Posterior vena cava (tissue), 2 donors: ENCODE results near the gene PDE7B. TPM values are rescaled to one million over a fixed set of nuclear protein-coding genes. Genes with fewer than 3 reads are reported as not detected.

ENCODE experiments used
- DNase-seq: peaks from one replicate; pipeline ENCODE4 v3.0.0-alpha.2; 2020; ENCODE audit warnings: low spot score
- intact Hi-C, 2 donors: fragments of 100-400 bp; cut with DNase I; formaldehyde crosslinking; loops; one replicate each; pipeline versions ENCODE4 v1.14.1 to v1.14.2; 2022 to 2023
- total RNA-seq, 2 donors: library from RNA; stranded (reverse); fragmentation: NEBNext Ultra II Directional; extraction: Animal tissue kit (Norgen Biotek cat#: 25700); gene quantifications; one replicate each; pipeline ENCODE4 v1.2.1, GENCODE V29; 2021
- donor health status: DM: yes; HTN: yes; CAD: no.
- donor health status: DM: yes; HTN: yes; CAD: no.

Gene PDE7B
- total RNA-seq, 2 donors from 2014 or later, result 5.9 to 7.2 TPM

GRCh38 chr6:135877666-135878065 is 26.2 kb downstream of the PDE7B start:
- no peak for DNase-seq
- intact Hi-C loops, result no loop called here

GRCh38 chr6:135880066-135880972 is 28.8 kb downstream of the PDE7B start:
- no peak for DNase-seq
- intact Hi-C loops, result no loop called here

GRCh38 chr6:135883045-135883444 is 31.5 kb downstream of the PDE7B start:
- intact Hi-C loops, result no loop called here

GRCh38 chr6:135883536-135883935 is 32.0 kb downstream of the PDE7B start:
- DNase-seq, result no peak
- intact Hi-C loops, result no loop called here

More at GRCh38 chr6:135883045-135883444, 31.5 kb downstream of the PDE7B start:
- no peak for DNase-seq

GRCh38 chr6:135884136-135884535 is 32.6 kb downstream of the PDE7B start:
- intact Hi-C loops, result no loop called here
- DNase-seq, result no peak

GRCh38 chr6:135887069-135887468 is 35.6 kb downstream of the PDE7B start:
- no peak for DNase-seq
- intact Hi-C loops, result no loop called here

- intact Hi-C loops, result no loop called here
- DNase-seq, result no peak
Measured at GRCh38 chr6:135888818-135889217, 37.3 kb downstream of the PDE7B start.

- DNase-seq, result no peak
- intact Hi-C loops, result no loop called here
Measured at GRCh38 chr6:135890876-135891275, 39.4 kb downstream of the PDE7B start.

- intact Hi-C loops, result no loop called here
- no peak for DNase-seq
Measured at GRCh38 chr6:135891710-135892109, 40.2 kb downstream of the PDE7B start.

- intact Hi-C loops, result no loop called here
- no peak for DNase-seq
Measured at GRCh38 chr6:135895231-135895911, 43.9 kb downstream of the PDE7B start.

GRCh38 chr6:135897087-135897486 is 45.6 kb downstream of the PDE7B start:
- intact Hi-C loops, result no loop called here
- no peak for DNase-seq

GRCh38 chr6:135901774-135902524 is 50.4 kb downstream of the PDE7B start:
- peak; percentile 81 for DNase-seq
- intact Hi-C loops, result no loop called here

- intact Hi-C loops, result no loop called here
- no peak for DNase-seq
Measured at GRCh38 chr6:135902756-135903331, 51.3 kb downstream of the PDE7B start.

GRCh38 chr6:135904666-135905065 is 53.2 kb downstream of the PDE7B start:
- intact Hi-C loops, result no loop called here
- no peak for DNase-seq

GRCh38 chr6:135905604-135906300 is 54.3 kb downstream of the PDE7B start:
- intact Hi-C loops, result no loop called here
- no peak for DNase-seq

- no peak for DNase-seq
- intact Hi-C loops, result no loop called here
Measured at GRCh38 chr6:135906542-135906941, 55.0 kb downstream of the PDE7B start.

GRCh38 chr6:135906972-135907465 is 55.5 kb downstream of the PDE7B start:
- DNase-seq, result no peak
- intact Hi-C loops, result no loop called here

GRCh38 chr6:135909737-135910387 is 58.4 kb downstream of the PDE7B start:
- DNase-seq, result no peak
- intact Hi-C loops, result no loop called here
